ENCODE results near the gene SHANK3. TPM values are rescaled to one million over a fixed set of nuclear protein-coding genes. Genes with fewer than 3 reads are reported as not detected.
A peak's percentile ranks its signal among the peaks of the same experiment; 100 is the strongest.

The SHANK3 gene
- total RNA-seq, 1 donor from 2014 or later = 12.2 TPM

DNA sequence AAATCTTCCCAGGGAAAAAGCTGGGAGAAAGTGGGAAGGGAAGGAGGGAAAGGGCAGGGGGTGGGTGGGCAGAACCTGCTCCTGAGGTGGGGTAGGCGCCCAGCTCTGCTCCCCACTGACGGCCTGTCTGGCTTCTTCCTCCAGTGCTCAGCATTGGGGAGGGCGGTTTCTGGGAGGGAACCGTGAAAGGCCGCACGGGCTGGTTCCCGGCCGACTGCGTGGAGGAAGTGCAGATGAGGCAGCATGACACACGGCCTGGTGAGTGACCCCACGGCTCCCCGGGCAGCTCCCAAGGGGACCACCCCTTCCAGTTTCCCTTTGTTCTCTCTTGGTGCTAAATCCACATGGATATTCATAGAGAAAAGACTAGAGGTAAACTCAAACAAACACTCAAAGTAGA is 25.9 kb downstream of the SHANK3 start:
- DNase-seq (ENCODE audit: low read depth, low spot score) = no peak

DNA sequence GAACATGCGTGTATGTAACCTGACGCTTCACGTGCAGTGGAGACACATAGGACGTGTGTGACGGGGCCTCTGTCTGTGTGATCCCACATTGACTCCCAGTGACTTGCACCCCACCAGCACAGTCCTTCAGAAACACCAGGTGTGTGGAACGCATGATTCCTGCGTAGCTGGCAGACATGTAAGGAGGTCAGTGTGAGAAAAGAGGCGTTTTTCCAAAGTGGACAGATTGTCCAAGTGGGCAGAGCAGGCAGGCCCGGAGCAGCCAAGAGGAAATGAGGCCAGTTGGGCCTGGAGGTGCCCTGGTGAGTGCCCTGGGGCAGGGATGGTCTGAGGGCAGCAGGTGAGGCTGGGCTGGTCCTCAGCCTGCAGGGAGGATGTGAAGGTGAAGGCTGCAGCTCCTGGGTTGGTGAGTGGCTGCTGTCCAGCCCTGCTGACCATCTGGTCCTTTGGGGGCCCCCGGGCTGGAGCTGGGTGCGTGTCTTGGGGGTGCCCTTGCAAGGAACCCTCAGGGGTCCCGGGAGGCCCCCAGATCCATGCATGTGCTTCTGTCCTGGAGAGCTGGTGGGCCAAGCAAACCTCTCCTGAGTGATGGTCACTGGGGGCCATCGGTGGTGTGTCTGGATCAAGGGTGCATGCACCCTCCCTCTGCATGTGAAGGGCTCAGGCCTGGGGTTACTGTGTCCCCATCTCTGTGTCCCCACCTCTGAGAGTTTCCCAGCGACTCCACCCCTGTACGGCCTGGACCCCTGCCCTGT is 26.6 kb downstream of the SHANK3 start:
- DNase-seq (ENCODE audit: low read depth, low spot score) = no peak

DNA sequence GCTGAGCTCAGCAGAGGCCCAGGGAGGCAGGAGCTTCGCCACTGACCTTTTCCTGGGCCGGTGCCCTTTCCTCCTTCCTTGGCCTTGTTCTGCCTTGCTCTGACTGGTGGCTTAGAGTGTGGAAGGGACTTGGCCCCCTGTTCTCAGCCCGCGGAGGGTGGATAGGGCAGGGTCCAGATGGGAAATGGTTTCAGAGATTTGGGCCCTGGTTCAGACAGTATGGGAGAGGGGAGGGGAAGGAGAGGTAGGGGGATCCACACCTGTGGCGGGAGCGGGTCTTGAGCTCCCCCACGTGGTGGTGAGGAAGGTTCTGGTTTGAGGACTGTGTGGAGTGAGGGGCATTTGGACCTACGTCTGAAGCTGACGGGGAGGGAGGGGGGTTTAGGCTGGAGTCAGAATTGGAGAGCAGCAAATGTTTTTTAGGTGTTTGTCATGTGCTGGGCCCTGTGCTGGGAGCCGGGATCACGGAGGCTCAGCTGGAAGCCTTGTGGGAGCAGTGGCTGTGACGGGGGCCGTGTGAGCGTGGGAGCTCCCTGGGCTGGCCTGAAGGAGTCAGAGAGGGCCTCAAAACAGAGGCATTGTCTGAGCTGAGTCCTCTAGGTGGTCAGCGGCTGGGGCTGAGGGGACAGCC is 27.2 kb downstream of the SHANK3 start:
- DNase-seq (ENCODE audit: low read depth, low spot score) = no peak

DNA sequence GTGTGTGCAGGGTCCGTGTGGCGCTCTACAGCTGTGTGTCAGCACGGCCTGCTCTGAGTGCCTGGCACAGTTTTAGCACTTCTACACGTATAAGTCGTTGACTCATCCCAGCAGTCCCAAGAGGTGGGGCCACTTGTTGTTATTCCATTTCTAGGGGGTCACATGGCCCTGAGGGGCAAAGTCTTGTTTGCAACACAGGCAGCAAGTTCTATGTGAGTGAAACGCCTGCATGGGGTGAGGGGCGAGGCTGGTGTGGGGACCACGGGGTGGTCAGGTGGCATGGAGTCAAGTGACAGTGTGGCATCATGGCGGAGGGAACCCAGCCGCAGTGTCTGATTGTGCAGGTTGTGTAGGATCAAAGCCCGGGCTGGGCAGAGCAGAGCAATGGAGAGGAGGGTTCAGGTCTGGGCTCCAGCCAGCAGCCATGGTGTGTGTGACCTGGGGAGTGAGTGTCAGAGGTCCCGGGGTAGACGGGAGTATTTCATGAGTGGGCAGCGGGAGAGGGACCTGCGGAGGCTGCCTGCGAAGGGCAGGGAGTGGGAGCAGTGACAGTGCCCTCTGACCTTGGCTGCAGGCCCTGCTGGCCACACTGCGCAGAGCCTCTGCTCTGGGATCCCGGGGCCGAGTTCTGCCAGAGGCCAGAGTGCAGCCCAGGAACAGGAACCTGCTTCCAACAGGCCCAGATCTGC is 27.9 kb downstream of the SHANK3 start:
- DNase-seq (ENCODE audit: low read depth, low spot score) = no peak

DNA sequence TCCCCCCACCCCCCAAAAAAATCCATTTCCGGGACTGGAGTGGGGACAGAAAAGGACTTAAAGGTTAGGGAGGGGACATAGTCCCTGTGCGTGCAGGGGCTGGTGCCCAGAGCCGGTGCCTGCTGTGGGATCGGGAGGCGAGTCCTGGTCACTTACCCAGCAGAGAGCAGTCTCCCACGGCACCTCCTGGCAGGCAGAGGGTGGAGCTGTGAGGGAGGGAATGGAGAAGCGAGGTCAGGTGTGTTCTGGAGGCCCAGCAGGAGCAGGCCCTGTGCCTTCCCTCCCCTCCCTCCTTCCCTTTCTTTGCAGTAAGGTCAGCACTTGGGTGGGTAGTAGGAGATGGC is 28.4 kb downstream of the SHANK3 start:
- DNase-seq (ENCODE audit: low read depth, low spot score) = no peak

DNA sequence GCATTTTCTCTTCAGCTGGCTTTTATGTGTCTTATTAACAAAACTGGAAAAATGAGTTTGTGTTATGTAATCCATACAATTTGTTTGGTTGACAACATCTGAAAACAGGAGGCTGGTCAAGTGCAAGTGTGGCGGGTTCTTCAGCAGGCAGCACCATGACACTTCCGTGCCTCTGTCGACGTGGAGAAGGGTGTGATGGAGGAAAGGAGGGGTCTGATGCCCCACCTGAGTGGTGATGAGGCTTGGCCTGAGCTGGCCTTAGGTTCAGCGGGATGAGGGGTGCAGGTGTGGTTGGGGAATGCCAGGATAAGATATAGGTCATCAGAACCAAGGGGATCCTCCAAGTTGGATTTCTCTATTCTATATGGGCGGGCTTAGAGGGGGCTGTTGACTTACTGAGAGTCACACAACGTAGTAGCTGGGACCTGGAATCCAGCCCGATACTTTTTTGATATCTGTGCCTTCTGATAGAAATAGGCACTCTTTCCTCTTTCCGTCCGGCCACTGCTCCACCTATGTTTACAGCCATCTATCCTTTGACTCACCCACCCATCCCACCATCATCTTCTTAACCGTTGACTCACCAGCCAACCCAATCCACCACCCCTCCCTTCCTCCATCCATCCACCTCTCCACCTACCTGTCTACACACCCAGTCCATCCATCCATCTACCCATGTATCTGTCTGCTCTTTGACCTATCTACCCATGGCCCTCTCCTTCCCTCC is 29.0 kb downstream of the SHANK3 start:
- DNase-seq (ENCODE audit: low read depth, low spot score) = no peak

DNA sequence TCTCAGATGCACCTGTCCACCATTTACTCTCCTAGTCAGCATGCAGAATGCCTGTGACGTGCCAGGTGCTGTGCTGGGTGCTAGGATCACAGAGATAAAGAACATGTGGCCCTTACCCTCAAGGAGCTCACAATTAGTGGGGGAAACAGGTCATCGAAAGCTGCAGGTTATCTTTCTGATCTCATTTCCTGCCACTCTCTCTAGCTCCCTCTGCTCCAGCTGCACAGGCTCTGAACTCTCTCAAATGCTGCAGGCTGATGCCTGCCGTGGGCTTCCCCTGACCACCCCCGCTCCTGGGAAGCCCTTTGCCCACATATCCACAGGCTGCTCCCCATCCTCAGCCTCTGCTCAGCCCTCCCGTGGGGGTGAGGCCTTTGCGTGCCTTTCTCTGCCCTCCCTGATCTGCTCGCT is 29.6 kb downstream of the SHANK3 start:
- DNase-seq (ENCODE audit: low read depth, low spot score) = no peak

DNA sequence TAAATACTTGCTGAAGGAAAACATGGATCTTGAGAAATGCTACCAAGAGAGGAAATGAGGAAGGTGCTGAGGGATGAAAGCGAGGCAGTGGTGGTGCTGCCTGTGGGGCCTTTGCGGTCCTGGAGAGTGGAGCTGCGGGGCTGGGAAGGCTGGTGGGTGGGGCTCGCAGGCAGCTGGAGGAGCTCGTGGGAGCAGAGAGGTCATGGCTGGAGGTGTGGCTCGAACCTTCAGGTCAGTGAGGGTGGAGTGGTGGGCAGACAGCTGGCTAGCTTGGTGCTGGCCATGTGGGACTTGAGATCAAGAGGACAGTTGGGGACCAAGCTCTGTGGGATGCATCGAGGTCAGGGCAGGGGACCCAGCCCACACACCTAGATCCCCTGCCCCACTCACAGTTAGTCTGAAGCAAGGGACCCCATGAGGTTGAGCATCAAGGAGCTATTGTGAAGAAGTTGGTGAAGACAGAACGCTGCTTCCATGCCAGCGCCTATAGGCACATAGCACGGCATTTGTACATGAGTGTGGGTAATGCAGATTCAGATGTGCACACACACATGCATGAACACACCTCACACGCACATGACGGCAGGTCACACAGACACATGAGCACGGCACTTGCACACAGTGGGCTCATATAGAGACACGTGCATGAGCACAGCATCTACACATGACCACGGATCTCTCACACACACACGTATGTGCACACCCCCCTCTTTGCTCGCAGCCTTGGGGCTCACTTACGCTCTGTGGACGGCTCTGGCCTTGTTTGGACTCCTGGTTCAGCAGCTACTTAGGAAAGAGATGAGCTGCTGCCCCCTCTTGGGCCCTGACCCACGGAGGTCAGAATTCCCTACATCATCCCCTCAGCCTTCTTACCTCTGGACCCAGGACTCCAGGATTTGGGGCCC is 30.4 kb downstream of the SHANK3 start:
- DNase-seq (ENCODE audit: low read depth, low spot score) = no peak

DNA sequence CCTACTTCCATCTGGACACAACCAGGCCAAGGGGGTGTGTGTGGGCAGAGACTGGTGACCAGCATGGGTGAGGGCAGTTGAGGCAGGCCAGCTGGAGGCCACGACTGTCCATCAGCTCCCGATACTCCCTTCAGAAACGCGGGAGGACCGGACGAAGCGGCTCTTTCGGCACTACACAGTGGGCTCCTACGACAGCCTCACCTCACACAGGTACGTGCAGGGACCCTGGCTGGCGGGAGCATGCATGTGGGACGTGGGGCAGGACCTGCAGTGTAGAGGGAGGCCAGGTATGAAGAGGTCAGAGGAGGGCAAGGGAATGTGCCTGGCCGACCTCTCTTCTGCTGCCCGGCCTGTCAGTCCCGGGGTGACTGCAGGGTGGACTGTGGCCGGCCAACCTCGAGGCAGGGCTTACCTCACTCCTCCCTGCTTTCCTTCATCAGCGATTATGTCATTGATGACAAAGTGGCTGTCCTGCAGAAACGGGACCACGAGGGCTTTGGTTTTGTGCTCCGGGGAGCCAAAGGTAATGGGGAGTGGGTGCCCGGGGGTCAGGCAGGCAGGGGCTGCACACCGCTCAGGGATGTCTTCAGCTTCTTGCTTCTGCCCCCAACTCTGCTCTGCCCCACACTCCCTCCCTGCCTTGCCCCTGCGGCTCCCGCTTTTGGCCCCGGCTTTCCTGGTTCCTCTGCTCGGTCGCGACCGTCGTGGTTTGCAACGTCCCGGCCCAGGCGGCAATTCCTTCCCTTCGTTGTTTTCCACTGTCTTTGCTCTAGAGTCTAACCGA is 31.3 kb downstream of the SHANK3 start:
- DNase-seq (ENCODE audit: low read depth, low spot score) = no peak

DNA sequence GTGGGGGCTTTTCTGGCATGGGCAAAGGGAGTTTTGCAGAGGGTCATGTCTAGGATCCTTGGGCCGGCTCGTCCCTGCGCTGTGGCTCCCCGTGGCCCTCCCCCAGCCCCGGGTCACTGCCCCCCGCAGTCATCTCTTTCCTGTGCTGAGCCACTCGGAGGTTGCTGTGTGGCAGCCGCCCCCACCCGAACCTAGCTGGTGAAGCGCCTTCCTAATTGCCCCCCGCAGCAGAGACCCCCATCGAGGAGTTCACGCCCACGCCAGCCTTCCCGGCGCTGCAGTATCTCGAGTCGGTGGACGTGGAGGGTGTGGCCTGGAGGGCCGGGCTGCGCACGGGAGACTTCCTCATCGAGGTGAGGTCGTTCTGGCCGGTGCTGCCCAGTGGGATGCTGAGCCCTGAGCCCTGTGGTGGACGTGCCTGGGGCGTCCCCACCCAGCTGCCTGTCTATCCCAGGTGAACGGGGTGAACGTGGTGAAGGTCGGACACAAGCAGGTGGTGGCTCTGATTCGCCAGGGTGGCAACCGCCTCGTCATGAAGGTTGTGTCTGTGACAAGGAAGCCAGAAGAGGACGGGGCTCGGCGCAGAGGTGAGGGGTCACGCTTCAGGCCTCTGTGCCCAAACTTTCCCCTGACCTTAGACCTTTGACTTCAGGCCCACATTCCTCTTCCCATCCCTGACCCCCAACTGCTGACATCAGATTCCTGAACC is 32.0 kb downstream of the SHANK3 start:
- no peak for DNase-seq (ENCODE audit: low read depth, low spot score)

DNA sequence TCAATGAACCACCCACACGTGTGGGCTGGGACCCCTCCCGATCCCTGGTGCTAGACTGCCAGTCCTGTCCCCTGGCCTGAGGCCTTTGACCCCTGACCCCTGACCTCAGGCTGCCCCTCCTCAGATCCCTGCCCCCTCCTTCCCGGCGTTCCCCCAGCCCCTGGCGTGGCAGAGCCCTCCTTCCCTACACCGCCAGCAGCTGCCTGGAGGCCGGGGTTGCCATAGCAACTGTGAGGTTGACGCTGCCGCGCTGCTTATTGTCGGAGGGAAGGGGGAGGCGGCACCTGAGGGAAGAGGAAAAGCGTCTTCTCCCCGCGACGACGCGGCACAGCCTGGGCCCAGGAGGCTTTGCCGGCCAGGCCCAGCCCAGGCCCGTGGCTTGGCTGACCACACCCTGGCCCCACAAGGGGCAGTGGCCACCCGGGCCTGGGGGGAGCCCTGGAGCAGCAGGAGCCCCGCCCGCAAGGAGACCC is 32.6 kb downstream of the SHANK3 start:
- DNase-seq (ENCODE audit: low read depth, low spot score) = peak; percentile 35

DNA sequence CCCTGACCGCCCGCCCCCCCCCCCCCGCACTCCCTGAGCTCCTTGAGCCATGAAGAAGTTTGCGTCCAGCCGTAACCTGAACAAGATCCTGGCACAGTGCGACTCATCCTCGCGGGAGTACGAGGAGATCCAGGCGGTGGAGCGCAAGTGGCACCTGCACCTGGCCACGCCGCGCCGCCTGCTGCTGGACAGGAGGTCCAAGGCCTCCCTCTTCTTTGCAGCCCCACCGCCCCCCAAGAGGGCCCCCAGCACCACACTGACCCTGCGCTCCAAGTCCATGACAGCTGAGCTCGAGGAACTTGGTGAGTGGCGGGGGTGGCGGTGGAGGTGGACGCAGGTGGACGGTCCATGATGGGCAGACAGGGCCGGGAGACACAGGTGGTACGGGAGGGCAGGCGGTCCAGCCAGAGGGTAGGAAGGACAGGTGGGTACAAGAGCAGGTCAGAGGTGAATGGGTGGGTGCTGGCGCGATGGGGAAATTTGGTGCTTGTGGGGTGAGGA is 33.3 kb downstream of the SHANK3 start:
- no peak for DNase-seq (ENCODE audit: low read depth, low spot score)

DNA sequence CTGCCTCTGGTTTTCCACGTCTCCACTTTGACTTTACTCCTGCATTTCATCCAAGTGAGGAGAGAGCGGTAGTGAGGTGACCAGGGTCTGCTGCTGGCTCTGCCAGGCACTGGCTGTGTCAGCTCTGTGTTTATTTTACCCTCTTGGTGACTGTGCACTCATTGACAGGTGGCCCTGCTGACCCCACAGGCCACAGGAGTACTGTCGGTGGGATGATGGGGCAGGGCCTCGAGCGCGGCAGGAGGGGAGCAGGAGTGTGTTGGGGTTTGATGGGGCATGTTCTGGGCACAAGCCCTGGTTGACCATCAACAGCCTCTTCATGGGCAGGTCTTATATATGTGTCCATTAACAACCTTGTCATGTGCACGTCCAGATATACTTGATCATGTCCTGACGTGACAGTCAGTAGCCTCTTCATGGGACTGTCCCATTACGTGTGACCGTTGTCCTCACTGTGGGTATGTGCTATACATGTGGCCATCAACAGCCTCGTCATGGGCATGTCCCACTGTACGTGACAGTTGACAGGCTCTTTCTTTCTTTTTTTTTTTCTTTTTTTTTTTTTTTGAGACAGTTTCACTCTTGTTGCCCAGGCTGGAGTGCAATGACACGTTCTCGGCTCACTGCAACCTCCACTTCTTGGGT is 34.0 kb downstream of the SHANK3 start:
- DNase-seq (ENCODE audit: low read depth, low spot score) = no peak

DNA sequence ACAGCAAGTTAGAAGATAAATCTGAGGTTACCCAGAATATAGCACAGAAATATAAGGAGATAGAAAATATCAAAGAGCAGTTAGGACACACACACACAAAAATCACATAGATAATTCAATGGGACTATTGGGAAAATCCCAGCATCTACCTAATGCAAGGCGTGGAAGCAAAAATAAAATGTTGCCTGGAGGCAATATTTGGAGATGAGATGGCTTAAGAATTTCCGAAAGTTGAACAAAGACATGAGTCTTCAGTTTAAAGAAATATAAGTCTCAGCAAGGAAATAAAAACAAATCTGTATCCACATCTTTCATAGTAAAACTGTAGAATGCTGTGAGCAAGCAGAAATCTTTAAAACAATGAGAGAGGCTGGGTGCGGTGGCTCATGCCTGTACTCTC is 35.9 kb downstream of the SHANK3 start:
- no peak for DNase-seq (ENCODE audit: low read depth, low spot score)

DNA sequence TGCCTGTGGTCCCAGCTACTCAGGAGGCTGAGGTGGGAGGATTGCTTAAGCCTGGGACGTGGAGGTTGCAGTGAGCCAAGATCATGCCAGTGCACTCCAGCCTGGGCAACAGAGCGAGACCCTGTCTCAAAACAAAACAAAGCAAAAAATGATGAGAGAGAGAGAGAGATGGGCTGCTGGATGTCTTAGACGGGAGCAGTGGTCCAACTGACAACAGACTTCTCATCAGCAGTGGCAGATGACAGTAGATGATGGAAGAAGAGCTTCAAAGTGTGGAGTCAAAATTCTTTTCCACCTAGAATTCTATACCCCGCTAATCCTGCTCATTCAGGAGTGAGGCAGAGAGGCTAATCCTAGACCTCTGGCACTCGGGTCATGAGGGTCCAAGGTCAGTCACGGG is 36.4 kb downstream of the SHANK3 start:
- DNase-seq (ENCODE audit: low read depth, low spot score) = no peak

DNA sequence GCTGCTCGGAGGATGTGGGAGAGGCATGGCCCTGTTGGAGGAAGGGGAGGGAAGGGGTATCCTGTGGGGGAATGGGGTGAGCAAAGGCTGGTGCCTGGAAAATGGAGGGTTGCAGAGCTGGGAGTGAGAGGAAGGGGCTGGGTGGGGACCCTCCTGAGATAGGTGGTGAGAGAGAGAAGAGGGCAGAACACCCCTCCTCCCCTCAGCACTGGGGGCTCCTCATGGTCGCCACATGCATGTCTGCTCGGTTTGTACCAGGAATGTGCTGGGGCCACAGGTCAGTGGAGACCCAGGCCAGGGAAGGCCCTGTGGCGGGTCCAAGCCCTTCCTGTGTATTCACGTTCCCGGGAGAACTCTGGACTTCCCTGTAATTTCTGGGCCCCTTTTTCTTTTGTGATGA is 37.6 kb downstream of the SHANK3 start:
- DNase-seq (ENCODE audit: low read depth, low spot score) = no peak

DNA sequence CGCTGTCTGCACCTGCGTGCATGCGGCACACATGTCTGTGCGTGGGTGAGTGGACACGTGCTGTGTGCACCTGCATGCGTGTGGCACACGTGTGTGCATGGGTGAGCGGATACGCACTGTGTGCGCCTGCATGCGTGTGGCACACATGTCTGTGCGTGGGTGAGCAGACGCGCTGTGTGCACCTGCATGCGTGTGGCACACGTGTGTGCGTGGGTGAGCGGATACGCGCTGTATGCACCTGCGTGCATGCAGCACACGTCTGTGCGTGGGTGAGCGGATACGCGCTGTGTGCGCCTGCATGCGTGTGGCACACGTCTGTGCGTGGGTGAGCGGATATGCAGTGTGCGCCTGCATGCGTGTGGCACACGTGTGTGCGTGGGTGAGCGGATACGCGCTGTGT is 38.3 kb downstream of the SHANK3 start:
- DNase-seq (ENCODE audit: low read depth, low spot score) = no peak

DNA sequence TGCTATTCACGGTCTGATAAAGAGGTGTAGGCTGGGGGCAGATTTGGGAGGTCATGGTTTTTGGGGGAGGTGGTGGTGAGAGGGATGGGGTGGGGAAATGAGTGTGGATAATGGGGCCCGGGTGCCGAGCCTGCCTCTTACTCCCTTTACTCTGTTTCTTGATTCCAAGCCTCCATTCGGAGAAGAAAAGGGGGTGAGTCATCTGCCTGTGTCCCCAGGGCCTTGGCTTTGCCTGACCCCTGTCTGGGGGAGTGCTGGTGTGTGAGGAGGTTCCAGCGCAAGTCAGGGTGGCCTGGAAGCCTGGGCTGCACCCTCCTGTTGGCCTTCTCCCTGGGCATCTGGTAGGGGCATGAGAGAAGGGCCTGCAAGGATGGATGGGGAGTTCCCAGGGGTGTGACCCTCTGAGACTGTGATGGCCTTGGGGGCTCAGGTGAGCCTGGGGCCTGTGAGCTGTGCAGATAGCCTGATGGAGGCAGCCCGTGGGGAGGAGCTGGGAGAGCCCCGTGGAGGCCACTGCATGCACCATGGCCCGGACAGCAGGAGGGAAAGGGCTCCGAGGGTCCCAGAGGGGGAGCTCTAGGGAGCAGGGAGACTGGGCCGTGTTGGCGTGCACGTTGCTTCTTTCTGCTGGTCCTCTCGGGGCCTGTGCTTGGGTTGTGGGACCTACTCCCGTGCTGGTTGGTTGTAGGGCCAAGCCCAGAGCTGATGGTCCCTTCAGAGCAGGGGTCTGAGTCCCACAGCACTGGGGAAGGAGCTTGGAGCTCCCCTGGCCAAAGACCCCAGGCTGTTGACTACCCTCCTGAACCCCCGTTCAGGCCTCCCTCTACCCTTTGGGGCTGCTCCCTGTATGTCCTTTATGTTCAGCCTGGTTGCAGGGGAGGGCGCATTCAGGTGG is 39.1 kb downstream of the SHANK3 start:
- DNase-seq (ENCODE audit: low read depth, low spot score) = no peak

Measured in pulmonary artery endothelial cell (primary cell).